ENCODE measurements around the gene TMEM87A. TPM values are rescaled to one million over a fixed set of nuclear protein-coding genes. Genes with fewer than 3 reads are reported as not detected.

The TMEM87A gene
- total and polyA plus RNA-seq, 8 donors: 63.6 to 118 (median 77.3) TPM

DNA sequence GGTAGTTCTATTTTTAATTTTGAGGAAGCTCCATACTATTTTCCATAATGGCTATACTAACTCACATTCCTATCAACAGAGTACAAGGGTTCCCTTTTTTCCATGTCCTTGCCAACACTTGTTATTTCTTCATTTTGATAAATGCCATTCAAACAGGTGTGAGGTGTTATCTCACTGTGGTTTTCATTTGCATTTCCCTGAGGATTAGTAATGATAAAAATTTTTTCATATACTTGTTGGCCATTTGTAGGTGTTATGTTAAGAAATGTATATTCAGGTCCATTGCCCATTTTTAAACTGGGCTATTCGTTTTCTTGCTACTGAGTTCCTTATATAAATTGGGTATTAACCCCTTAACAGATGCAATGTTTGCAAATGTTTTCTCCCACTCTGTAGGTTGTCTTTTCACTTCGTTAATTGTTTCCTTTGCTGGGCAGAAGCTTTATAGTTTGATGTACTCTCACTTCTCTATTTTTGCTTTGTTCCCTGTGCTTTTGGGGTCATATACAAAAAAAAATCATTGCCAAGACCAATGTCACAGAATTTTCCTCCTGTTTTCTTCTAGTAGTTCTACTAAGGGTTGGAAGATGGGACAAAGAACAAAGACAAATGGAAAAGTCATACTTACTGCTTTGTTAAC, 54.2 kb downstream of the TMEM87A start:
- Histone ChIP-seq H3K9me3 (no peaks in the 10 kb centered on the region), H3K36me3 (peaks cover 6 to 96% of the 10 kb centered on the region in 2 donors), H3K4me3 (no peak overlapping the region), H3K4me1 (no peaks in the 10 kb centered on the region), H3K27me3 (no peaks in the 10 kb centered on the region), H3K27ac (no peak overlapping the region)
- ATAC-seq (no peak), DNase-seq (no peak)
- intact Hi-C loops (cut with DNase I): no loop called here
- TF ChIP-seq, protein P1, sequence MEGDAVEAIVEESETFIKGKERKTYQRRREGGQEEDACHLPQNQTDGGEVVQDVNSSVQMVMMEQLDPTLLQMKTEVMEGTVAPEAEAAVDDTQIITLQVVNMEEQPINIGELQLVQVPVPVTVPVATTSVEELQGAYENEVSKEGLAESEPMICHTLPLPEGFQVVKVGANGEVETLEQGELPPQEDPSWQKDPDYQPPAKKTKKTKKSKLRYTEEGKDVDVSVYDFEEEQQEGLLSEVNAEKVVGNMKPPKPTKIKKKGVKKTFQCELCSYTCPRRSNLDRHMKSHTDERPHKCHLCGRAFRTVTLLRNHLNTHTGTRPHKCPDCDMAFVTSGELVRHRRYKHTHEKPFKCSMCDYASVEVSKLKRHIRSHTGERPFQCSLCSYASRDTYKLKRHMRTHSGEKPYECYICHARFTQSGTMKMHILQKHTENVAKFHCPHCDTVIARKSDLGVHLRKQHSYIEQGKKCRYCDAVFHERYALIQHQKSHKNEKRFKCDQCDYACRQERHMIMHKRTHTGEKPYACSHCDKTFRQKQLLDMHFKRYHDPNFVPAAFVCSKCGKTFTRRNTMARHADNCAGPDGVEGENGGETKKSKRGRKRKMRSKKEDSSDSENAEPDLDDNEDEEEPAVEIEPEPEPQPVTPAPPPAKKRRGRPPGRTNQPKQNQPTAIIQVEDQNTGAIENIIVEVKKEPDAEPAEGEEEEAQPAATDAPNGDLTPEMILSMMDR (IDR thresholded peaks at IDR 0.05): no peak

- Histone ChIP-seq H3K27me3 (no peaks in the 10 kb centered on the region), H3K9me3 (no peaks in the 10 kb centered on the region), H3K4me1 (no peaks in the 10 kb centered on the region), H3K27ac (no peak overlapping the region), H3K36me3 (peaks cover 6 to 94% of the 10 kb centered on the region in 2 donors), H3K4me3 (no peak overlapping the region)
- TF ChIP-seq, protein P1 (IDR thresholded peaks at IDR 0.05): no peak
- no peak for DNase-seq
- intact Hi-C loops (cut with DNase I): no loop called here
- no peak for ATAC-seq
Observed at GRCh38 chr15:42217568-42217967, 55.7 kb downstream of the TMEM87A start.

GRCh38 chr15:42215913-42216829, 57.1 kb downstream of the TMEM87A start:
- peak; percentile 31 for ATAC-seq
- H3K4me3 ChIP-seq: no peak overlapping the region
- H3K27me3 ChIP-seq: no peaks in the 10 kb centered on the region
- TF ChIP-seq, protein P1 (IDR thresholded peaks at IDR 0.05): no peak
- H3K36me3 ChIP-seq: peaks cover 6 to 95% of the 10 kb centered on the region in 2 donors
- DNase-seq: no peak
- no peaks in the 10 kb centered on the region for H3K9me3 ChIP-seq
- intact Hi-C loops (cut with DNase I): no loop called here
- peaks cover 4 to 7% of the 10 kb centered on the region in 2 donors for H3K4me1 ChIP-seq
- H3K27ac ChIP-seq: no peak overlapping the region

- H3K4me1 ChIP-seq: peaks cover 4 to 13% of the 10 kb centered on the region in 2 donors
- no peaks in the 10 kb centered on the region for H3K27me3 ChIP-seq
- TF ChIP-seq, protein P1 (IDR thresholded peaks at IDR 0.05): no peak
- ATAC-seq (no peak), DNase-seq (no peak)
- H3K36me3 ChIP-seq: peaks cover 6 to 96% of the 10 kb centered on the region in 2 donors
- no peaks in the 10 kb centered on the region for H3K9me3 ChIP-seq
- intact Hi-C loops (cut with DNase I): no loop called here
- H3K4me3 ChIP-seq: no peak overlapping the region
- no peak overlapping the region for H3K27ac ChIP-seq
Observed at GRCh38 chr15:42214600-42214999, 58.6 kb downstream of the TMEM87A start.

GRCh38 chr15:42213511-42213910, 59.7 kb downstream of the TMEM87A start:
- no peak for ATAC-seq
- TF ChIP-seq, protein P1 (IDR thresholded peaks at IDR 0.05): no peak
- intact Hi-C loops (cut with DNase I): no loop called here
- H3K27ac ChIP-seq: no peak overlapping the region
- H3K9me3 ChIP-seq: no peaks in the 10 kb centered on the region
- peaks cover 0 to 85% of the 10 kb centered on the region in 2 donors for H3K36me3 ChIP-seq
- no peak for DNase-seq
- no peak overlapping the region for H3K4me3 ChIP-seq
- H3K4me1 ChIP-seq: peaks cover 4 to 16% of the 10 kb centered on the region in 2 donors
- no peaks in the 10 kb centered on the region for H3K27me3 ChIP-seq
